ENCODE results near the gene CPTP.

DNA sequence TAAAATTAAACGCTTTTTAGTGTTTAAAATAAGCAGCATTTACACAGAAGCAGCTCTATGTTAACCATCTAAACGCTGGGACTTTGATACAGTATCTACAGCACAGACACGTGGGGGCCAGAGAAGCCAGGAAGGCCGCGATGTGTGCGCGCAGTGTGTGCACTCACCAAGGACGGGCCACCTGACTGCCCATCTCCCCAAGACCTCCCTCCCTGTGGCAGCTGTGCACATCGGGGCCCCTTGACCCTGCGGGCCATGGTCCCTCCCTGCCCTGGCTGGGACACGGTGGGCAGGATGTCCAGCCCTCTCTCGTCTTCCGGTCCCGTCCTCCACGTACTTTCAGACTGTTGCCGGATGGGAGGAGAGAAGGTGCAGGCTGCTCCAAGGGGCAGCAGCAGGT lies 10.7 kb downstream of the CPTP start:
- TF ChIP-seq, protein P1, sequence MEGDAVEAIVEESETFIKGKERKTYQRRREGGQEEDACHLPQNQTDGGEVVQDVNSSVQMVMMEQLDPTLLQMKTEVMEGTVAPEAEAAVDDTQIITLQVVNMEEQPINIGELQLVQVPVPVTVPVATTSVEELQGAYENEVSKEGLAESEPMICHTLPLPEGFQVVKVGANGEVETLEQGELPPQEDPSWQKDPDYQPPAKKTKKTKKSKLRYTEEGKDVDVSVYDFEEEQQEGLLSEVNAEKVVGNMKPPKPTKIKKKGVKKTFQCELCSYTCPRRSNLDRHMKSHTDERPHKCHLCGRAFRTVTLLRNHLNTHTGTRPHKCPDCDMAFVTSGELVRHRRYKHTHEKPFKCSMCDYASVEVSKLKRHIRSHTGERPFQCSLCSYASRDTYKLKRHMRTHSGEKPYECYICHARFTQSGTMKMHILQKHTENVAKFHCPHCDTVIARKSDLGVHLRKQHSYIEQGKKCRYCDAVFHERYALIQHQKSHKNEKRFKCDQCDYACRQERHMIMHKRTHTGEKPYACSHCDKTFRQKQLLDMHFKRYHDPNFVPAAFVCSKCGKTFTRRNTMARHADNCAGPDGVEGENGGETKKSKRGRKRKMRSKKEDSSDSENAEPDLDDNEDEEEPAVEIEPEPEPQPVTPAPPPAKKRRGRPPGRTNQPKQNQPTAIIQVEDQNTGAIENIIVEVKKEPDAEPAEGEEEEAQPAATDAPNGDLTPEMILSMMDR (IDR thresholded peaks at IDR 0.05; ENCODE audit: low read length) = no peak
- TF ChIP-seq EZH2 (optimal IDR thresholded peaks at IDR 0.05; ENCODE audit: low read depth, low read length) (no peak), EZH2phosphoT487 (IDR thresholded peaks at IDR 0.05; ENCODE audit: low read length) (no peak)

Measured in MM.1S (cell line).